Right cardiac atrium (tissue), 5 donors: ENCODE measurements around the gene HOOK1. TPM values are rescaled to one million over a fixed set of nuclear protein-coding genes. Genes with fewer than 3 reads are reported as not detected.
"Not testable (repeated sequence)": the region's sequence is repeated elsewhere in the genome, so short reads cannot be mapped to it uniquely, and the experiment has no call there.

ENCODE experiments used
- ATAC-seq, 2 donors: fragments of 200-7000 bp; cut with Tn5 transposase; one replicate each; pipeline versions ENCODE4 v1.8.0 to v1.9.1; 2020; ENCODE audit warnings: moderate library complexity in 2 of 2, mild to moderate bottlenecking in 1 of 2
- DNase-seq, 3 donors: peaks; one replicate each; pipeline ENCODE4 v3.0.0-alpha.2; 2020
- H3K27ac ChIP-seq: one replicate; pipeline ENCODE4 v1.5.1; 2013; ENCODE audit warnings: mild to moderate bottlenecking, low read length, control low read depth, moderate library complexity
- H3K27me3 ChIP-seq: one replicate; pipeline ENCODE4 v1.6.1; 2013; ENCODE audit not compliant: control insufficient read depth, insufficient read depth
- H3K4me1 ChIP-seq: one replicate; pipeline ENCODE4 v1.6.1; 2013; ENCODE audit warnings: low read length; ENCODE audit not compliant: control insufficient read depth, insufficient read depth
- H3K4me3 ChIP-seq: one replicate; pipeline ENCODE4 v1.5.1; 2013; ENCODE audit warnings: low read length, control low read depth
- H3K9me3 ChIP-seq: one replicate; pipeline ENCODE4 v1.6.1; 2013; ENCODE audit warnings: low read length; ENCODE audit not compliant: control insufficient read depth
- WGBS: extraction: QIAGEN DNeasy Blood & Tissue Kit; methylation state at CpG from one replicate; pipeline ENCODE4 v1.1.7; 2013; 5-methylcytosine and 5-hydroxymethylcytosine counted together
- intact Hi-C, 4 donors: fragments of 100-400 bp; cut with DNase I; formaldehyde crosslinking; loops; one replicate each; pipeline versions ENCODE4 v1.11.0 to v1.14.0; 2022 to 2023
- polyA plus RNA-seq: library from polyadenylated mRNA; stranded (reverse); fragments of 200-250 nt; gene quantifications from one replicate; pipeline ENCODE4 v1.2.3, GENCODE V29; 2013
- total RNA-seq, 4 donors: library from RNA; stranded (reverse); fragmentation: NEBNext Ultra II Directional; extraction: Animal tissue kit (Norgen Biotek cat#: 25700); gene quantifications; one replicate each; pipeline ENCODE4 v1.2.1, GENCODE V29; 2021
- donor health status: healthy with polysubstance abuse.
- donor health status: DM: no; HTN: yes; CAD: no.
- donor health status: DM: no; HTN: no; CAD: no.
- donor health status: DM: no; HTN: yes; CAD: no; lungs with severe emphysema.
- donor health status: DM: yes; HTN: yes; CAD: no.

The HOOK1 gene
- total and polyA plus RNA-seq, 5 donors, result 3.9 to 12.0 (median 9.6) TPM

GRCh38 chr1:59828160-59828559 lies 13.4 kb downstream of the HOOK1 start:
- H3K4me3 ChIP-seq, result no peak overlapping the region
- H3K4me1 ChIP-seq, result no peaks in the 10 kb centered on the region
- no peaks in the 10 kb centered on the region for H3K27me3 ChIP-seq
- no peak for DNase-seq
- ATAC-seq, result no peak
- no peak overlapping the region for H3K27ac ChIP-seq
- H3K9me3 ChIP-seq, result no peaks in the 10 kb centered on the region
- 89% methylated on average over 1 of the region's 1 CpG for WGBS
- intact Hi-C loops, result no loop called here

- DNase-seq (no peak), ATAC-seq (no peak)
- Histone ChIP-seq H3K4me3 (no peak overlapping the region), H3K4me1 (no peaks in the 10 kb centered on the region), H3K9me3 (no peaks in the 10 kb centered on the region), H3K27me3 (no peaks in the 10 kb centered on the region), H3K27ac (no peak overlapping the region)
- intact Hi-C loops, result no loop called here
- 44% methylated on average over 2 of the region's 2 CpGs for WGBS
These were observed 16.8 kb downstream of the HOOK1 start for GRCh38 chr1:59831529-59831928.

DNA sequence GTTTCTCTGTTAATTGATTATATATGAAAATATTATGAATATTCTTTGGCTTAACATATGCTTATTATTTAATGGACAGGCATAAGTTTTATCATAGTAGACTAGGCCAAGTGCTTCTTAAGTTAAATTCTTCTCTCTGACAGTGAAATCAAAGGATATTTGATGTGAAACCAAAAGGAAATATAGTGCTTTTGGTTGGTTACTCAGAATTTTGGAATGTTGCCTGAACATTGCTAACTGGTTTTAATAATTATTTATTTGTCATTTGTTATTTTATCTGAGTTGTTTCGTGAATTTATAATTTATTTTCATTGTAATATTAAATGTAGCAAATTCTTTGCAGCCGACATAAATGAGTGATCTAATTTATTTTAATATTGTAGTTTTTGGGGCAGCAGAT lies 18.3 kb downstream of the HOOK1 start:
- Histone ChIP-seq H3K9me3 (no peaks in the 10 kb centered on the region), H3K27ac (no peak overlapping the region), H3K27me3 (no peaks in the 10 kb centered on the region), H3K4me3 (no peak overlapping the region), H3K4me1 (no peaks in the 10 kb centered on the region)
- WGBS, result 87% methylated on average over 2 of the region's 2 CpGs
- no peak for DNase-seq
- intact Hi-C loops, result no loop called here
- ATAC-seq, result no peak

DNA sequence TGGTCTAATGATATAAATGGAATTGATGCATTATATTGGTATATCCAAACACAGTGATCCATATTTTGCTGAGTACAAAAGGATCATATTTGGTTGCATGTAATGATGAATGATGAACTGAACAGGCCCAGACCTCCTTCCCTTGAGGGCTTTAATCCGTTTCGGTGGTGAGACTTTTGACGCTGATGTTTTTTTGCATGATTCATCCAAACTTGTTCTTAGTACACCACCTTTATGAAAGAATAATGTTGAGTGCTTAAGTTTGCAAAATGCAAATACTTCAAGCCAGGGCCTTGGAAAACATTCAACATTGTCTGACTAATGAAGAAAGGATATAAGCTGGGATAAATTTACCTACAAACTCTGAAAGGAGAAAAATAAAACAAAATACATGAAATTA lies 19.2 kb downstream of the HOOK1 start:
- Histone ChIP-seq H3K27ac (no peak overlapping the region), H3K9me3 (no peaks in the 10 kb centered on the region), H3K4me3 (no peak overlapping the region), H3K27me3 (no peaks in the 10 kb centered on the region), H3K4me1 (no peaks in the 10 kb centered on the region)
- no peak for DNase-seq
- intact Hi-C loops, result no loop called here
- WGBS, result 64% methylated on average over 3 of the region's 3 CpGs
- ATAC-seq, result no peak

- DNase-seq, H3K4me3 ChIP-seq, intact Hi-C loops, ATAC-seq, H3K9me3 ChIP-seq, H3K27ac ChIP-seq, H3K4me1 ChIP-seq, H3K27me3 ChIP-seq: not testable (repeated sequence)
- 76% methylated on average over 1 of the region's 1 CpG for WGBS
These were observed 23.1 kb downstream of the HOOK1 start for GRCh38 chr1:59837857-59838256.

- DNase-seq (no peak), ATAC-seq (no peak)
- H3K4me3 ChIP-seq, result no peak overlapping the region
- H3K27ac ChIP-seq, result no peak overlapping the region
- intact Hi-C loops, result no loop called here
- no peaks in the 10 kb centered on the region for H3K27me3 ChIP-seq
- WGBS, result 69% methylated on average over 2 of the region's 2 CpGs
- no peaks in the 10 kb centered on the region for H3K4me1 ChIP-seq
- H3K9me3 ChIP-seq, result no peaks in the 10 kb centered on the region
These were observed 30.3 kb downstream of the HOOK1 start for GRCh38 chr1:59845091-59845490.

DNA sequence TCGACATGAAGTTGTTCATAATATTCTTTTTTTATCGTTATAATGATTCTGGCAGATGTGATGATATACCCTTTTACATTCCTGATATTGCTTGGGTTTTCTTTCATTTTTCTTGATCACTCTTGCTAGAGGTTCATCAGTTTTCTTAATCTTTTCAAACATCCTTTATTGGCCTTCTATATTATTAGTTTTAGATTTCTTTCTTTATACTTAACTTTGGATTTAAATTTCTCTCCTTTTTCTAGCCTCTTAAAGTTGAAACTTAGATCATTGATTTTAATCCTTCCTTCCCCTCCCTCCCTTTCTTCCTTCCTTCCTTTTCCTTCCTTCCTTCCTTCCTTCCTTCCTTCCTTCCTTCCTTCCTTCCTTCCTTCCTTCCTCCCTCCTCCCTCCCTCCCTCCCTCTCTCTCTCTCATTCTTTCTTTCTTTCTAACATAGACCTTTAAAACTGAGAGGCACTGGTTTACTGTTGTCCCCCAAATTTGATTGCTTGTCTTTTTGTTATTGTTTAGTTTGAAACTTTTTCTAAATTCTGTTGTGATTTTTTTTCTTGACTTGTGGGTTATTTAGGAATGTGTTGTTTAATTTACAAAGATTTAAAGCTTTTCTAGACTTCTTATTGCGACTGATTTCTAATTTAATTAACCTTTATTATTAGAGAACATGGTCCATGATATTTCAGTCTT lies 31.6 kb downstream of the HOOK1 start:
- Histone ChIP-seq H3K4me1 (no peaks in the 10 kb centered on the region), H3K9me3 (no peaks in the 10 kb centered on the region), H3K27me3 (no peaks in the 10 kb centered on the region), H3K27ac (no peak overlapping the region), H3K4me3 (no peak overlapping the region)
- ATAC-seq (no peak), DNase-seq (no peak)
- 98% methylated on average over 3 of the region's 3 CpGs for WGBS
- intact Hi-C loops, result no loop called here

- no peaks in the 10 kb centered on the region for H3K4me1 ChIP-seq
- H3K27ac ChIP-seq, result no peak overlapping the region
- no peaks in the 10 kb centered on the region for H3K27me3 ChIP-seq
- WGBS, result 91% methylated on average over 2 of the region's 2 CpGs
- intact Hi-C loops, result no loop called here
- no peak for DNase-seq
- H3K9me3 ChIP-seq, result no peaks in the 10 kb centered on the region
- no peak overlapping the region for H3K4me3 ChIP-seq
- no peak for ATAC-seq
These were observed 32.1 kb downstream of the HOOK1 start for GRCh38 chr1:59846895-59847282.

DNA sequence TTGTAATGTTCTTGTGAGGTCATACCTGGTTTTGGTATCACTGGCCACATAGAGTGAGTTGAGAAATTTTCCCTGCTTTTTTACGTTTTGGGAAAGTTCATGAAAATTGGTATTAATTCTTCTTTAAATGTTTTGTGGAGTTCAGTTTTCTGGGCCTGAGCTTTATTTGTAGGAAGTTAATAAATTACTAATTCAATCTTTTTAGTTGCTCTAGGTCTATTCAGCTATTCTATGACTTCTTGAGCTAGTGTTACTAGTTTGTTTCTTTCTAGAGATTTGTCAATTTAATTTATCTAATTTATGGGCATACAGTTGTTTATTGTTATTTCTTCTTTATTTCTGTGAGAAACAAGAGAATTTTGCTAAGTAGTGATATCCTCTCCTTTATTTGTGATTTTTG lies 37.4 kb downstream of the HOOK1 start:
- WGBS, result 84% methylated on average over 1 of the region's 1 CpG
- H3K4me1 ChIP-seq, result no peaks in the 10 kb centered on the region
- no peak for DNase-seq

GRCh38 chr1:59855297-59855696 lies 40.5 kb downstream of the HOOK1 start:
- H3K4me1 ChIP-seq, intact Hi-C loops, DNase-seq, H3K9me3 ChIP-seq, ATAC-seq, H3K27ac ChIP-seq, H3K27me3 ChIP-seq, H3K4me3 ChIP-seq: not testable (repeated sequence)
- WGBS, result 91% methylated on average over 1 of the region's 1 CpG

More for the DNA sequence above, 37.4 kb downstream of the HOOK1 start:
- intact Hi-C loops, result no loop called here
- Histone ChIP-seq H3K27me3 (no peaks in the 10 kb centered on the region), H3K4me3 (no peak overlapping the region), H3K27ac (no peak overlapping the region), H3K9me3 (no peaks in the 10 kb centered on the region)
- no peak for ATAC-seq

DNA sequence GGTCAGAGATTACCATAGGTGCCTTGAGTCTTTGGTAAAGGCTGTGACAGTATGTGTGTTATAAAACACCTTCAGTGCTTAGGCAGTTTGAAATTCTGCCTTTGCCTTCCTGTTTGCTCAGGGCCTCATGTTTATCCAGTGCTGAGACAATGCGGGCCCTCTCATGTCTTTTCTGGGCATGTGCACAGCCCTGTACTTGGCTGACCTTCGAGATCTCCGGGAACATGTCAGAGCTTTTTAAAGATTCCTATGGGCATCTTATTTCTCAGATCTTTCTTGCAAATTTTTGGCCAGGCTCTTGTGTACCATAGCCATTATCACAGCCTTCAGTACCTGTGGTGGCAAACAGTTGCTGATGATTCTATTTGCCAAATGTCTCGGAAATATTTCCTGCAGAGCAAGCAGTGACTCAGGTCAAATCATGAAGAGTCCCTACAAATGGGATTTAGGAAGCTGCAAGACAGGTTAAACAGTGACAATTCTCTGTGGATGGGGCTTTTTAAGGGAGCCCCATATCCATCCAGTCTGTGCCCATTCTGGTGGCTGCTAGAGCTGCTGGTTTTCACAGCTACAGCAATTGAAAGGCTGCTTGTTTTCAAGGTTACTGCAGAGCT lies 42.1 kb downstream of the HOOK1 start:
- peak overlapping the region; percentile 59 for H3K27ac ChIP-seq

More for the DNA sequence above, 42.1 kb downstream of the HOOK1 start:
- Histone ChIP-seq H3K27me3 (no peaks in the 10 kb centered on the region), H3K4me1 (no peaks in the 10 kb centered on the region), H3K4me3 (no peak overlapping the region), H3K9me3 (no peaks in the 10 kb centered on the region)
- peak; percentile 66 to 76 for ATAC-seq
- DNase-seq, result no peak
- 60% methylated on average over 4 of the region's 4 CpGs for WGBS
- intact Hi-C loops, result no loop called here
